Upper lobe of right lung (tissue), 1 donor: ENCODE results near the gene TNFSF12. TPM values are rescaled to one million over a fixed set of nuclear protein-coding genes. Genes with fewer than 3 reads are reported as not detected.
"Not testable (repeated sequence)": the region's sequence is repeated elsewhere in the genome, so short reads cannot be mapped to it uniquely, and the experiment has no call there.

ENCODE experiments used
- ATAC-seq: fragments of 200-7000 bp; cut with Tn5 transposase; one replicate; pipeline ENCODE4 v1.9.1; 2020; ENCODE audit warnings: mild to moderate bottlenecking, moderate library complexity
- DNase-seq: peaks from one replicate; pipeline ENCODE4 v3.0.0-alpha.2; 2020
- H3K27ac ChIP-seq: fragments of 200-600 bp; one replicate; pipeline ENCODE4 v1.8.0; 2022
- H3K27me3 ChIP-seq: fragments of 200-600 bp; one replicate; pipeline ENCODE4 v1.8.0; 2022; ENCODE audit warnings: mild to moderate bottlenecking
- H3K36me3 ChIP-seq: fragments of 200-600 bp; one replicate; pipeline ENCODE4 v1.8.0; 2022
- H3K4me1 ChIP-seq: fragments of 200-600 bp; one replicate; pipeline ENCODE4 v1.8.0; 2022
- H3K4me3 ChIP-seq: fragments of 200-600 bp; one replicate; pipeline ENCODE4 v1.8.0; 2022; ENCODE audit warnings: mild to moderate bottlenecking
- H3K9me3 ChIP-seq: fragments of 200-600 bp; one replicate; pipeline ENCODE4 v1.8.0; 2022
- intact Hi-C: fragments of 100-400 bp; cut with DNase I; formaldehyde crosslinking; loops from one replicate; pipeline ENCODE4 v1.11.0; 2022
- total RNA-seq: library from RNA; stranded (reverse); fragmentation: NEBNext Ultra II Directional; extraction: Animal tissue kit (Norgen Biotek cat#: 25700); gene quantifications from one replicate; pipeline ENCODE4 v1.2.1, GENCODE V29; 2021
- TF ChIP-seq, protein P1 (sequence below): fragments of 200-600 bp; IDR thresholded peaks from one replicate; pipeline ENCODE4 v1.8.0; 2022; ENCODE audit warnings: antibody characterized with exemption
- donor health status: DM: no; HTN: yes; CAD: no; lungs with severe emphysema.

The TNFSF12 gene
- total RNA-seq, 1 donor from 2014 or later = 75.7 TPM

GRCh38 chr17:7592422-7593021 is 43.7 kb downstream of the TNFSF12 start:
- Histone ChIP-seq H3K27ac (no peak overlapping the region), H3K36me3 (peaks cover 74% of the 10 kb centered on the region), H3K4me1 (peaks cover 4% of the 10 kb centered on the region), H3K9me3 (no peaks in the 10 kb centered on the region), H3K27me3 (no peaks in the 10 kb centered on the region), H3K4me3 (no peak overlapping the region)
- no peak for DNase-seq
- ATAC-seq = no peak
- TF ChIP-seq, protein P1, sequence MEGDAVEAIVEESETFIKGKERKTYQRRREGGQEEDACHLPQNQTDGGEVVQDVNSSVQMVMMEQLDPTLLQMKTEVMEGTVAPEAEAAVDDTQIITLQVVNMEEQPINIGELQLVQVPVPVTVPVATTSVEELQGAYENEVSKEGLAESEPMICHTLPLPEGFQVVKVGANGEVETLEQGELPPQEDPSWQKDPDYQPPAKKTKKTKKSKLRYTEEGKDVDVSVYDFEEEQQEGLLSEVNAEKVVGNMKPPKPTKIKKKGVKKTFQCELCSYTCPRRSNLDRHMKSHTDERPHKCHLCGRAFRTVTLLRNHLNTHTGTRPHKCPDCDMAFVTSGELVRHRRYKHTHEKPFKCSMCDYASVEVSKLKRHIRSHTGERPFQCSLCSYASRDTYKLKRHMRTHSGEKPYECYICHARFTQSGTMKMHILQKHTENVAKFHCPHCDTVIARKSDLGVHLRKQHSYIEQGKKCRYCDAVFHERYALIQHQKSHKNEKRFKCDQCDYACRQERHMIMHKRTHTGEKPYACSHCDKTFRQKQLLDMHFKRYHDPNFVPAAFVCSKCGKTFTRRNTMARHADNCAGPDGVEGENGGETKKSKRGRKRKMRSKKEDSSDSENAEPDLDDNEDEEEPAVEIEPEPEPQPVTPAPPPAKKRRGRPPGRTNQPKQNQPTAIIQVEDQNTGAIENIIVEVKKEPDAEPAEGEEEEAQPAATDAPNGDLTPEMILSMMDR = no peak
- intact Hi-C loops = no loop called here

DNA sequence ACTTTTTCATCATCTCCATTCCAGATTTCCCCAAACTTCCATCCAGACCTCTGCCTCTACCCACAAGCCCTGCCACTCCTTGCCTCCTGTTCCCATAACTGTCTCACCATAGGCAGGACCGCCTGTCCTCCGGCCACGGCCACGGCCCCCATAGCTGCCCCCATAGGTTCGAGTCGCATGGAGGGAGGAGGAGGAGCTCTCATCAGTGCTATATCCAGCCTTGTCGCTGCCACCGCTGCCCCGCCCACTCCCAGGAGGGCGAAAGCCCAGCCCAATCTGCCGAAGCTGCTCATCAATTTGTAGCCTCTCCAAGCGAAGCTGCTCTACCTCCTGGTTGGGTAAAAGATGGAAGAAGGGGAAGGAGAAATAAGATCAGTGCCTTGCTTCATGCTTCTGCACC is 44.4 kb downstream of the TNFSF12 start:
- Histone ChIP-seq H3K36me3 (peaks cover 75% of the 10 kb centered on the region), H3K9me3 (no peaks in the 10 kb centered on the region), H3K27me3 (no peaks in the 10 kb centered on the region), H3K27ac (no peak overlapping the region), H3K4me1 (peaks cover 4% of the 10 kb centered on the region), H3K4me3 (no peak overlapping the region)
- no peak for DNase-seq
- intact Hi-C loops = no loop called here
- TF ChIP-seq, protein P1 = no peak
- ATAC-seq = no peak

DNA sequence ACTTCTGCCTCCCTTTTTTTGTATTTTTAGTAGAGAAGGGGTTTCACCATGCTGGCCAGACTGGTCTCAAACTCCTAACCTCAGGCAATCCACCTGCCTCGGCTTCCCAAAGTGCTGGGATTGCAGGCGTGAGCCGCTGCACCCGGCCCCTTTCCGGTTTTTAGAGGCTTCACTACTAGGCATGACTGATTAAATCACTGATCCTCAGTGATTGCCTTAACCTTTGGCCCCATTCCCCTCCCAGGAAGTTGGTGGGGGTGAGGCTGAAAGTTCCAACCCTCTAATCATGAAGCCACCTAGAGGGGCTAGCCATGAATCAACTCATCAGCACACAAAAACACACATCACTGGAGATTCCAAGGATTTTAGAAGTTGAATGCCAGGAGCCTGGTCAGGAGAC is 48.7 kb downstream of the TNFSF12 start:
- peaks cover 96% of the 10 kb centered on the region for H3K36me3 ChIP-seq
- H3K4me3 ChIP-seq, intact Hi-C loops, ATAC-seq, H3K9me3 ChIP-seq, H3K4me1 ChIP-seq, DNase-seq, H3K27ac ChIP-seq, H3K27me3 ChIP-seq: not testable (repeated sequence)

DNA sequence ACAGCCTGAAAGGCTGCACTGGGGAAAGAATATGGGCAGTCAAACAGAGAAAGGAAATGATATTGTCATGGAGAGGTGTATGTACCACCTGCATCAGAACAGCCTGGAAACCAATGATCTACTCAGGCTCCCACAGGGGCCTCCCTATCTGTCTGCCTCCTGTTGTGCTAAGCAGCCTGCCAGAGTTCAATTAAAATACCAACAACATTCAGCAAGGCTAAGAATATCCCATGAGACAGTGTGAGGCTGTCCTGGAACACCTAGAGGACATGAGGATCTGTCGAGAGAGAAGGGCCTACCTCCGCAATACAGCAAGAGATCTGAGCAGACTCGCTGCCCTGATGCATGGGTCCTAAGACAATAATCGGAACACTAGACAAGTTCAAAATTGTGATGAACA is 57.4 kb downstream of the TNFSF12 start:
- H3K27me3 ChIP-seq = no peaks in the 10 kb centered on the region
- ATAC-seq = no peak
- H3K27ac ChIP-seq = no peak overlapping the region
- no peak overlapping the region for H3K4me3 ChIP-seq
- DNase-seq = no peak
- peaks cover 9% of the 10 kb centered on the region for H3K4me1 ChIP-seq
- TF ChIP-seq, protein P1 = no peak
- no peaks in the 10 kb centered on the region for H3K9me3 ChIP-seq
- intact Hi-C loops = no loop called here
- H3K36me3 ChIP-seq = peaks cover 64% of the 10 kb centered on the region

Other genes with a start within 250 kb of the TNFSF12 start
- 241 TPM for gene EIF5A, start 241.4 kb upstream of the TNFSF12 start, total RNA-seq
- 62.9 TPM for gene GPS2, start 233.7 kb upstream of the TNFSF12 start, total RNA-seq
- gene NEURL4, start 219.7 kb upstream of the TNFSF12 start, total RNA-seq = 37.6 TPM
- gene ACAP1, start 212.5 kb upstream of the TNFSF12 start, total RNA-seq = 23.2 TPM
- 8.9 TPM for gene KCTD11, start 196.9 kb upstream of the TNFSF12 start, total RNA-seq
- not detected for gene TMEM95, start 193.9 kb upstream of the TNFSF12 start, total RNA-seq
- gene TNK1, start 168.0 kb upstream of the TNFSF12 start, total RNA-seq = 5.8 TPM
- gene PLSCR3, start 154.5 kb upstream of the TNFSF12 start, total RNA-seq = 30.3 TPM
- gene TMEM256, start 145.0 kb upstream of the TNFSF12 start, total RNA-seq = 45.2 TPM
- gene NLGN2, start 141.2 kb upstream of the TNFSF12 start, total RNA-seq = 11.7 TPM
- not detected for gene SPEM1, start 128.7 kb upstream of the TNFSF12 start, total RNA-seq
- gene SPEM2, start 123.4 kb upstream of the TNFSF12 start, total RNA-seq = not detected
- not detected for gene SPEM3, start 120.2 kb upstream of the TNFSF12 start, total RNA-seq
- 7.4 TPM for gene TMEM102, start 113.6 kb upstream of the TNFSF12 start, total RNA-seq
- 1.1 TPM for gene FGF11, start 109.5 kb upstream of the TNFSF12 start, total RNA-seq
- 10.1 TPM for gene CHRNB1, start 104.0 kb upstream of the TNFSF12 start, total RNA-seq
- gene ZBTB4, start 69.4 kb upstream of the TNFSF12 start, total RNA-seq = 84.7 TPM
- gene SLC35G6, start 67.6 kb upstream of the TNFSF12 start, total RNA-seq = not detected
- gene POLR2A, start 64.7 kb upstream of the TNFSF12 start, total RNA-seq = 105 TPM
- 101 TPM for gene TNFSF13, start 9.7 kb downstream of the TNFSF12 start, total RNA-seq
- 57.6 TPM for gene SENP3, start 12.9 kb downstream of the TNFSF12 start, total RNA-seq
- 398 TPM for gene CD68, start 30.6 kb downstream of the TNFSF12 start, total RNA-seq
- gene MPDU1, start 34.8 kb downstream of the TNFSF12 start, total RNA-seq = 58.2 TPM
- 0.67 TPM for gene SOX15, start 41.0 kb downstream of the TNFSF12 start, total RNA-seq
- gene FXR2, start 65.8 kb downstream of the TNFSF12 start, total RNA-seq = 39.3 TPM
- gene SAT2, start 78.8 kb downstream of the TNFSF12 start, total RNA-seq = 81.7 TPM
- gene SHBG, start 81.1 kb downstream of the TNFSF12 start, total RNA-seq = 0.87 TPM
- gene ATP1B2, start 101.9 kb downstream of the TNFSF12 start, total RNA-seq = 4.8 TPM
- gene TP53, start 138.4 kb downstream of the TNFSF12 start, total RNA-seq = 41.7 TPM
- gene WRAP53, start 139.4 kb downstream of the TNFSF12 start, total RNA-seq = 5.7 TPM
- gene EFNB3, start 156.1 kb downstream of the TNFSF12 start, total RNA-seq = 0.32 TPM
- 0.58 TPM for gene DNAH2, start 168.7 kb downstream of the TNFSF12 start, total RNA-seq